ENCODE results near the gene GALK1.

- TF ChIP-seq PATZ1 (CRISPR knock-in tag; IDR thresholded peaks at IDR 0.05; ENCODE audit: borderline replicate concordance) (no peak), ARNTL (CRISPR knock-in tag; IDR thresholded peaks at IDR 0.05; ENCODE audit: borderline replicate concordance, low read depth) (no peak), ESRRG (CRISPR knock-in tag; IDR thresholded peaks at IDR 0.05) (no peak), POU6F1 (CRISPR knock-in tag; IDR thresholded peaks at IDR 0.05; ENCODE audit: borderline replicate concordance, low read depth) (no peak), RARB (CRISPR knock-in tag; IDR thresholded peaks at IDR 0.05) (no peak), SNAI2 (CRISPR knock-in tag; IDR thresholded peaks at IDR 0.05) (no peak), CREB5 (CRISPR knock-in tag; IDR thresholded peaks at IDR 0.05; ENCODE audit: low read depth) (no peak), CSDC2 (CRISPR knock-in tag; IDR thresholded peaks at IDR 0.05) (no peak), ZFP3 (CRISPR knock-in tag; IDR thresholded peaks at IDR 0.05) (no peak), ZNF565 (CRISPR knock-in tag; conservative IDR thresholded peaks at IDR 0.05; ENCODE audit: low read depth) (no peak), PPARA (CRISPR knock-in tag; IDR thresholded peaks at IDR 0.05; ENCODE audit: borderline replicate concordance) (no peak)
These were observed 24.8 kb downstream of the GALK1 start for GRCh38 chr17:75740215-75740614.

Data from SK-N-SH treated with all-trans-retinoic acid at 6 μM for 48 hours (cell line).